ENCODE data around the gene LILRB3.
"Not testable (repeated sequence)": the region's sequence is repeated elsewhere in the genome, so short reads cannot be mapped to it uniquely, and the experiment has no call there.

DNA sequence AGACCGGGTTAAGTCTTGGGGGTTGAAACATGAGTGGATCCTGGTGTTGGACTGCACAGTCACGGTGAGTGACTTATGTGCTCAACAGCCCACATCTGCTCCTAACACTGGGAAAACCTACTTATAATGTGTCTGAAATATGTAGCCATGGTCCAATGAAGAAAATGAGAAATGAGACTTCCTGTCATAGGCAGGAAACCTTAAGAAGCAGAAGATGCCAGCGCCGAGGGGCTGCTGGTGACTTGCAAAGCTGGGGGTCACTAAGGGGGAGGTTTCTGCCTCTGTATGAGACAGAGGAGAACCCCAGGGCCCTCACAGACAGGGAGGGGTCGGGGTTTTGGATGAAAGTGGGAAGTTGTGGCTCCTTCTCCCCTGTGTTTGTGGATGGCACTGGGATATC lies 49.4 kb upstream of the LILRB3 start:
- not testable (repeated sequence) for TF ChIP-seq EZH2 (IDR thresholded peaks at IDR 0.05; ENCODE audit: borderline replicate concordance)
- TF ChIP-seq, protein P1, sequence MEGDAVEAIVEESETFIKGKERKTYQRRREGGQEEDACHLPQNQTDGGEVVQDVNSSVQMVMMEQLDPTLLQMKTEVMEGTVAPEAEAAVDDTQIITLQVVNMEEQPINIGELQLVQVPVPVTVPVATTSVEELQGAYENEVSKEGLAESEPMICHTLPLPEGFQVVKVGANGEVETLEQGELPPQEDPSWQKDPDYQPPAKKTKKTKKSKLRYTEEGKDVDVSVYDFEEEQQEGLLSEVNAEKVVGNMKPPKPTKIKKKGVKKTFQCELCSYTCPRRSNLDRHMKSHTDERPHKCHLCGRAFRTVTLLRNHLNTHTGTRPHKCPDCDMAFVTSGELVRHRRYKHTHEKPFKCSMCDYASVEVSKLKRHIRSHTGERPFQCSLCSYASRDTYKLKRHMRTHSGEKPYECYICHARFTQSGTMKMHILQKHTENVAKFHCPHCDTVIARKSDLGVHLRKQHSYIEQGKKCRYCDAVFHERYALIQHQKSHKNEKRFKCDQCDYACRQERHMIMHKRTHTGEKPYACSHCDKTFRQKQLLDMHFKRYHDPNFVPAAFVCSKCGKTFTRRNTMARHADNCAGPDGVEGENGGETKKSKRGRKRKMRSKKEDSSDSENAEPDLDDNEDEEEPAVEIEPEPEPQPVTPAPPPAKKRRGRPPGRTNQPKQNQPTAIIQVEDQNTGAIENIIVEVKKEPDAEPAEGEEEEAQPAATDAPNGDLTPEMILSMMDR (IDR thresholded peaks at IDR 0.05; ENCODE audit: poor library complexity): not testable (repeated sequence)
